Vagina (tissue), 2 donors: ENCODE data around the gene PPFIBP2.

Experiments
- POLR2A ChIP-seq, 2 donors: fragments of 450-650 bp; IDR thresholded peaks; one replicate each; pipeline ENCODE4 v1.6.1; 2017; ENCODE audit warnings: antibody characterized with exemption in 2 of 2, mild to moderate bottlenecking in 2 of 2, moderate library complexity in 2 of 2
- POLR2AphosphoS5 ChIP-seq, 2 donors: sonication (generic); formaldehyde crosslinking; IDR thresholded peaks; one replicate each; pipeline ENCODE4 v1.9.0; 2017; ENCODE audit warnings: antibody characterized with exemption in 2 of 2, mild to moderate bottlenecking in 2 of 2, low read depth in 1 of 2; ENCODE audit not compliant: insufficient read depth in 1 of 2
- TF ChIP-seq, protein P1 (sequence below), 3 experiments: fragments of 450-650 bp in 2 of 3; fragments of 200-600 bp in 1 of 3; sonication (generic) in 1 of 3; IDR thresholded peaks; one replicate each; pipeline ENCODE4 v1.5.1; 2017 to 2019; ENCODE audit warnings: antibody characterized with exemption in 3 of 3, mild to moderate bottlenecking in 2 of 3, moderate library complexity in 2 of 3

- no peak for TF ChIP-seq POLR2A (IDR thresholded peaks at IDR 0.05)
- TF ChIP-seq, protein P1, sequence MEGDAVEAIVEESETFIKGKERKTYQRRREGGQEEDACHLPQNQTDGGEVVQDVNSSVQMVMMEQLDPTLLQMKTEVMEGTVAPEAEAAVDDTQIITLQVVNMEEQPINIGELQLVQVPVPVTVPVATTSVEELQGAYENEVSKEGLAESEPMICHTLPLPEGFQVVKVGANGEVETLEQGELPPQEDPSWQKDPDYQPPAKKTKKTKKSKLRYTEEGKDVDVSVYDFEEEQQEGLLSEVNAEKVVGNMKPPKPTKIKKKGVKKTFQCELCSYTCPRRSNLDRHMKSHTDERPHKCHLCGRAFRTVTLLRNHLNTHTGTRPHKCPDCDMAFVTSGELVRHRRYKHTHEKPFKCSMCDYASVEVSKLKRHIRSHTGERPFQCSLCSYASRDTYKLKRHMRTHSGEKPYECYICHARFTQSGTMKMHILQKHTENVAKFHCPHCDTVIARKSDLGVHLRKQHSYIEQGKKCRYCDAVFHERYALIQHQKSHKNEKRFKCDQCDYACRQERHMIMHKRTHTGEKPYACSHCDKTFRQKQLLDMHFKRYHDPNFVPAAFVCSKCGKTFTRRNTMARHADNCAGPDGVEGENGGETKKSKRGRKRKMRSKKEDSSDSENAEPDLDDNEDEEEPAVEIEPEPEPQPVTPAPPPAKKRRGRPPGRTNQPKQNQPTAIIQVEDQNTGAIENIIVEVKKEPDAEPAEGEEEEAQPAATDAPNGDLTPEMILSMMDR (IDR thresholded peaks at IDR 0.05): no peak
- TF ChIP-seq POLR2AphosphoS5 (IDR thresholded peaks at IDR 0.05; ENCODE audit: insufficient read depth in 1 of 2, low read depth in 1 of 2): no peak
Measured at GRCh38 chr11:7499081-7499480, 14.7 kb upstream of the PPFIBP2 start.
